Fibroblast of skin of left biceps (primary cell): ENCODE measurements around the gene EAF1.
"Not testable (repeated sequence)": the region's sequence is repeated elsewhere in the genome, so short reads cannot be mapped to it uniquely, and the experiment has no call there.

Experiments used
- DNase-seq, 2 experiments: peaks; one replicate each; pipeline ENCODE4 v3.0.0-alpha.2; 2013; ENCODE audit warnings: low read depth in 2 of 2

EAF1 gene

GRCh38 chr3:15484551-15484950 is 57.2 kb downstream of the EAF1 start:
- DNase-seq = not testable (repeated sequence)

GRCh38 chr3:15486020-15486419 is 58.6 kb downstream of the EAF1 start:
- DNase-seq = no peak

GRCh38 chr3:15486979-15487378 is 59.6 kb downstream of the EAF1 start:
- no peak for DNase-seq

- DNase-seq = no peak
Observed at GRCh38 chr3:15488002-15488401, 60.6 kb downstream of the EAF1 start.

GRCh38 chr3:15490158-15490557 is 62.8 kb downstream of the EAF1 start:
- no peak for DNase-seq

- DNase-seq = no peak
Observed at GRCh38 chr3:15491143-15491542, 63.7 kb downstream of the EAF1 start.
